Gastroesophageal sphincter (tissue), 4 donors: ENCODE results near the gene PAEP. TPM values are rescaled to one million over a fixed set of nuclear protein-coding genes. Genes with fewer than 3 reads are reported as not detected.

Experiments used
- ATAC-seq: fragments of 150-250 bp; one replicate; pipeline ENCODE4 v1.9.1; 2016; ENCODE audit warnings: mild to moderate bottlenecking, moderate library complexity
- H3K27ac ChIP-seq, 4 donors: fragments of 200-600 bp; sonication (generic) in 3 of 4; 1 replicate in 3 of 4; 2 replicates in 1 of 4; pipeline ENCODE4 v1.5.1; 2016 to 2019
- H3K27me3 ChIP-seq: fragments of 200-600 bp; sonication (generic); one replicate; pipeline ENCODE4 v1.5.1; 2019
- H3K36me3 ChIP-seq, 2 donors: fragments of 200-600 bp; sonication (generic); one replicate each; pipeline ENCODE4 v1.5.1; 2019; ENCODE audit warnings: control low read depth in 1 of 2
- H3K4me1 ChIP-seq, 3 donors: fragments of 200-600 bp; sonication (generic); 1 replicate in 2 of 3; 2 replicates in 1 of 3; pipeline ENCODE4 v1.5.1; 2016 to 2019; ENCODE audit warnings: control low read depth in 2 of 3
- H3K4me3 ChIP-seq, 2 donors: fragments of 200-600 bp; sonication (generic); one replicate each; pipeline ENCODE4 v1.5.1; 2019; ENCODE audit warnings: mild to moderate bottlenecking in 1 of 2, moderate library complexity in 1 of 2
- H3K9me3 ChIP-seq, 3 donors: fragments of 200-600 bp; sonication (generic); one replicate each; pipeline ENCODE4 v1.5.1; 2017 to 2019; ENCODE audit warnings: control low read depth in 2 of 3
- EP300 ChIP-seq: sonication (generic); formaldehyde crosslinking; IDR thresholded peaks from one replicate; pipeline ENCODE4 v1.6.1; 2017; ENCODE audit warnings: antibody characterized with exemption, mild to moderate bottlenecking
- POLR2A ChIP-seq, 2 donors: fragments of 450-650 bp; IDR thresholded peaks; one replicate each; pipeline ENCODE4 v1.6.1; 2017; ENCODE audit warnings: antibody characterized with exemption in 2 of 2, mild to moderate bottlenecking in 2 of 2, moderate library complexity in 1 of 2
- POLR2AphosphoS5 ChIP-seq: sonication (generic); formaldehyde crosslinking; IDR thresholded peaks from one replicate; pipeline ENCODE4 v1.6.1; 2017; ENCODE audit warnings: antibody characterized with exemption
- WGBS, 2 donors: methylation state at CpG; one replicate each; pipeline ENCODE4 v1.1.5; 2018; ENCODE audit warnings: low coverage in 1 of 2; 5-methylcytosine and 5-hydroxymethylcytosine counted together
- total RNA-seq, 4 donors: library from RNA; depleted of rRNA; stranded (reverse); fragments of >200 nt; gene quantifications; one replicate each; pipeline ENCODE4 v1.1.0, GENCODE V29; 2016
- TF ChIP-seq, protein P1 (sequence below), 4 experiments: fragments of 200-600 bp in 2 of 4; fragments of 450-650 bp in 2 of 4; sonication (generic) in 1 of 4; IDR thresholded peaks; one replicate each; pipeline ENCODE4 v1.5.1; 2017 to 2019; ENCODE audit warnings: antibody characterized with exemption in 4 of 4, mild to moderate bottlenecking in 2 of 4, moderate library complexity in 2 of 4

PAEP gene
- total RNA-seq, 4 donors from 2014 or later = not detected

DNA sequence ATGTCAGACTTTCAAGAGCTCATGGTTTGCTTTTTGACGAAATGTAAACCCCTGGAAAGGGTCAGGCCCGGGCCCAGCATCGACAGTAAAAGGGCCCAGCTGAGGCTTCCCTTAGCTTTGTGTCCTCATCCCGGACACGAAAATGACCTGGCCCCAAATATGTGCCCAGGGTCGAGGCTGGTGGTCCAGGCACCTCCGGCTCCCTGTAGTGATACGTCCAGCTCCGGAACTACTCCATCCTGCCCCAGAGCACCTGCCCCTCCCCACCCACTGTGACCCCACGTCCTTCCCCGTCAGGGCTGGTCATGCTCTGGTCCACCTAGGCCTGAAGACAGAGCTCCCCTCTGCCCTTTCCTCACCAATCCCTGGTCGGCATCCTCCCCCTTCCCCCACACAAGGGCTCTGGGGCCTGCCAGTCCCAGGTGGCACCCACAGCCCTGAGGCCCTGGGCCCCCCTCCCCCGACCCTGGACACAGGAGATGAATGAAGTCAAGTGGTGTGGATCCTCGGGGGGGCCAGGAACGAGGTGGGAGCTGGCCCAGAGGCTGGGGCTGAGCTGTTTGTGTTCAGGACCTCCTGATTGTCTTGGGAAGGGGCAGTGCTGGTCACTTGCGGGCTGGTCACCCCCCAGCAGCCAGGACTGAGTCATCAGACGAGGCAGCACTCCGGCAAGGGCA is 9.4 kb upstream of the PAEP start:
- no peak overlapping the region for H3K27ac ChIP-seq
- 0% methylated on average over 1 of the region's 18 CpGs; no CpG with 5 or more reads in 1 of the 2 donors for WGBS, 2 donors
- no peak overlapping the region for H3K4me3 ChIP-seq
- TF ChIP-seq, protein P1, sequence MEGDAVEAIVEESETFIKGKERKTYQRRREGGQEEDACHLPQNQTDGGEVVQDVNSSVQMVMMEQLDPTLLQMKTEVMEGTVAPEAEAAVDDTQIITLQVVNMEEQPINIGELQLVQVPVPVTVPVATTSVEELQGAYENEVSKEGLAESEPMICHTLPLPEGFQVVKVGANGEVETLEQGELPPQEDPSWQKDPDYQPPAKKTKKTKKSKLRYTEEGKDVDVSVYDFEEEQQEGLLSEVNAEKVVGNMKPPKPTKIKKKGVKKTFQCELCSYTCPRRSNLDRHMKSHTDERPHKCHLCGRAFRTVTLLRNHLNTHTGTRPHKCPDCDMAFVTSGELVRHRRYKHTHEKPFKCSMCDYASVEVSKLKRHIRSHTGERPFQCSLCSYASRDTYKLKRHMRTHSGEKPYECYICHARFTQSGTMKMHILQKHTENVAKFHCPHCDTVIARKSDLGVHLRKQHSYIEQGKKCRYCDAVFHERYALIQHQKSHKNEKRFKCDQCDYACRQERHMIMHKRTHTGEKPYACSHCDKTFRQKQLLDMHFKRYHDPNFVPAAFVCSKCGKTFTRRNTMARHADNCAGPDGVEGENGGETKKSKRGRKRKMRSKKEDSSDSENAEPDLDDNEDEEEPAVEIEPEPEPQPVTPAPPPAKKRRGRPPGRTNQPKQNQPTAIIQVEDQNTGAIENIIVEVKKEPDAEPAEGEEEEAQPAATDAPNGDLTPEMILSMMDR (IDR thresholded peaks at IDR 0.05) = no peak
- TF ChIP-seq EP300 (no peak), POLR2AphosphoS5 (no peak), POLR2A (IDR thresholded peaks at IDR 0.05) (no peak)
- H3K36me3 ChIP-seq = no peaks in the 10 kb centered on the region
- ATAC-seq = no peak
- peaks cover 0 to 11% (median 0%) of the 10 kb centered on the region in 3 donors for H3K9me3 ChIP-seq
- no peaks in the 10 kb centered on the region for H3K4me1 ChIP-seq
- peaks cover 35% of the 10 kb centered on the region for H3K27me3 ChIP-seq

DNA sequence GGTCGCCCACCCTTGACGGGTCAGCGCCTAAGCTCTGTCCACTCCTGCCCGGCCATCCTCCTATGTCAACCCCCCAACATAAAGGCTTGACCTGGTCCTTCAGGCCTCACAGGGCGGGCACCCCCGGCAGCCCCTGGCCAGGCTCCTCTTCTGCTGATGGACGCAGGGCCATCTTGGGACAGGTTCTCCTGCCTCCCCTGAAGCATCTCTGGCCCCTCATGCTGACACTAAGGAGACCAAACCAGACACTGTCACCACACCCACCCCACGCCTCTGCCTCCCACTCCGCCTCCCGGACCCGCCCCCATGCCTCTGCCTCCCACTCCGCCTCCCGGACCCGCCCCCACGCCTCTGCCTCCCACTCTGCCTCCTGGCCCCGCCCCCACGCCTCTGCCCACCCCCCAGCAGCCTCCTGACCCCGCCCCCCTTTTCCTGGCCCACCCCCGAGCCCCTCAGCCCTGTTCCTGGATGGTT is 8.8 kb upstream of the PAEP start:
- 83 to 100% methylated on average over 2 to 8 of the region's 19 CpGs for WGBS, 2 donors
- H3K36me3 ChIP-seq = no peaks in the 10 kb centered on the region

DNA sequence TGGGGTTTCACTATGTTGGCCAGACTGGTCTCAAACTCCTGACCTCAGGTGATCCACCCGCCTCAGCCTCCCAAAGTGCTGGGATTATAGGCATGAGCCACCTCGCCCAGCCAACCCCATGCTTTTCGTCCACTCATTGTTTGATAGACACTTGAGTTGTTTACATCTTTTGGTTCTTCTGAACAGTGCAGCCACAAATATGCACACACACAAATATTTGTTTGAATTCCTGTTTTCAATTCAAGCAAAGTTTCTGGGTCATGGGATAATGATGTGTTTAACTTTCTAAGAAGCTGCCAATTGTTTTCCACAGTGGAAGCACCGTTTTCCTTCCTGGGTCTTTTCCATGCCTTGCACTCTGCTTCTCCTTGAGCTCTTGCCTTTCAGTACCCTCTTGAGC is 6.8 kb upstream of the PAEP start:
- 56 to 75% methylated on average over 2 to 3 of the region's 4 CpGs for WGBS, 2 donors
- no peak for TF ChIP-seq POLR2AphosphoS5
- TF ChIP-seq, protein P1 (IDR thresholded peaks at IDR 0.05) = no peak
- no peak for TF ChIP-seq EP300
- TF ChIP-seq POLR2A (IDR thresholded peaks at IDR 0.05) = no peak

More for the DNA sequence above, 8.8 kb upstream of the PAEP start:
- TF ChIP-seq EP300 = no peak
- TF ChIP-seq POLR2A (IDR thresholded peaks at IDR 0.05) = no peak
- TF ChIP-seq, protein P1 (IDR thresholded peaks at IDR 0.05) = no peak
- no peak for TF ChIP-seq POLR2AphosphoS5
- Histone ChIP-seq H3K4me1 (no peaks in the 10 kb centered on the region), H3K4me3 (no peak overlapping the region), H3K27me3 (peaks cover 40% of the 10 kb centered on the region), H3K9me3 (peaks cover 0 to 11% (median 0%) of the 10 kb centered on the region in 3 donors), H3K27ac (no peak overlapping the region)
- ATAC-seq = no peak

DNA sequence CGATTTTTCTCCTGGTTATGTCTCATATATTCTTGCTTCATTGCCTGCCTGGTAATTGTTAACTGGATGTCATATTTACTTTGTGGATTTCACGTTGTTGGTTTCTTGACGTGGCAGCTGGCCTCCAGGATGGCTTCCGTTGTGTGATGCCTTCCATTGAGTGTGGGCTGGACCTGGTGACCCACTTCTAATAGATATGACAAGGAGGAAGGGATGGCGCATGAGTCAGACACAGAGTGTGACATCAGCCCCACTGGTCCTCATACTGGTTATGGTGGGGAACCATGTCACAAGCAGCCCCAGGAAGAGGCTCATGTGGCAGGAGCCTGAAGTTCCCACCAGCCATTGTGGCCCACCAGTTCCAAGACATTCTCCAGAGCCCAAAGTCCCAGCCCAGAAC is 6.4 kb upstream of the PAEP start:
- H3K9me3 ChIP-seq = peaks cover 0 to 11% (median 0%) of the 10 kb centered on the region in 3 donors
- H3K36me3 ChIP-seq = no peaks in the 10 kb centered on the region
- TF ChIP-seq, protein P1 (IDR thresholded peaks at IDR 0.05) = no peak
- TF ChIP-seq POLR2A (IDR thresholded peaks at IDR 0.05) (no peak), EP300 (no peak), POLR2AphosphoS5 (no peak)
- H3K27me3 ChIP-seq = peaks cover 40% of the 10 kb centered on the region
- H3K4me3 ChIP-seq = no peak overlapping the region
- no peak for ATAC-seq
- H3K27ac ChIP-seq = no peak overlapping the region
- WGBS, 2 donors = 73 to 83% methylated on average over 1 to 2 of the region's 5 CpGs
- H3K4me1 ChIP-seq = no peaks in the 10 kb centered on the region

More for the DNA sequence above, 6.8 kb upstream of the PAEP start:
- no peak overlapping the region for H3K4me3 ChIP-seq
- H3K27me3 ChIP-seq = peaks cover 38% of the 10 kb centered on the region
- no peaks in the 10 kb centered on the region for H3K36me3 ChIP-seq
- peaks cover 0 to 11% (median 0%) of the 10 kb centered on the region in 3 donors for H3K9me3 ChIP-seq
- no peak overlapping the region for H3K27ac ChIP-seq
- H3K4me1 ChIP-seq = no peaks in the 10 kb centered on the region
- ATAC-seq = no peak

DNA sequence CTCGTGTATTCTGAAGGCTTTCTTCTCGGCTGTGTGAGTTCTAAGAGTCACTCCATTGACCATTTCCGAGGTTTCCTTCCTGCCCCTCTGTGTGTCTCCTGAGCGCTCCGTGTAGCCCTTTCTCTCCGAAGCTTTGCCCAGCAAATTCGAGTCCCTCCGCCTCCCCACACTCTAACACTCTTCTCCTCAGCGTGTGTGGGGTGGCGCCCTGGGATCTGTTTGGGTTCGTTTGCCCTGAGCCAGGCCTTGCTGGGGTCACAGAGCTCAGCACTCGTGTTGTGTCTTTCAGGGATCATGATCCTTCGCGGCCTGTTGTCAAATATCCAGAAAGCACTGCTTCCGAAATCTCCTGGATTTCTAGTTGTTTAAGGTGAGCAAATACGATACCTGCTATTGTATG is 5.6 kb upstream of the PAEP start:
- Histone ChIP-seq H3K4me1 (no peaks in the 10 kb centered on the region), H3K27ac (no peak overlapping the region), H3K36me3 (no peaks in the 10 kb centered on the region), H3K9me3 (peaks cover 0 to 11% (median 0%) of the 10 kb centered on the region in 3 donors), H3K27me3 (peaks cover 42% of the 10 kb centered on the region), H3K4me3 (no peak overlapping the region)
- no peak for ATAC-seq
- WGBS, 2 donors = 64 to 69% methylated on average over 7 to 16 of the region's 16 CpGs
- no peak for TF ChIP-seq EP300
- TF ChIP-seq POLR2A (IDR thresholded peaks at IDR 0.05) = no peak
- TF ChIP-seq, protein P1 (IDR thresholded peaks at IDR 0.05) = no peak
- no peak for TF ChIP-seq POLR2AphosphoS5
